ENCODE measurements around the gene ST3GAL2. TPM values are rescaled to one million over a fixed set of nuclear protein-coding genes. Genes with fewer than 3 reads are reported as not detected.
"Not testable (repeated sequence)": the region's sequence is repeated elsewhere in the genome, so short reads cannot be mapped to it uniquely, and the experiment has no call there.

ST3GAL2 gene
- total RNA-seq, 2 experiments from 2014 or later: 16.7 to 17.3 TPM

GRCh38 chr16:70398177-70398743 lies 40.6 kb downstream of the ST3GAL2 start:
- no peak for DNase-seq
- ChIA-PET CTCF (interaction anchor here (0.6 kb wide), 1 partner anchor 1302 kb away, joined by 3 read pairs; no protein-coding TSS in a partner anchor), POLR2A (no interaction called here)
- H3K4me3 Mint-ChIP-seq: no peak overlapping the region
- intact Hi-C loops (cut with micrococcal nuclease): no loop called here
- H3K36me3 Mint-ChIP-seq: no peaks in the 10 kb centered on the region
- H3K4me1 Mint-ChIP-seq (ENCODE audit: low read depth): peaks cover 5% of the 10 kb centered on the region
- no peaks in the 10 kb centered on the region for H3K27me3 Mint-ChIP-seq
- H3K27ac Mint-ChIP-seq: no peak overlapping the region
- H3K9me3 Mint-ChIP-seq: no peaks in the 10 kb centered on the region

- Mint-ChIP-seq H3K27ac (no peak overlapping the region), H3K4me1 (ENCODE audit: low read depth) (no peaks in the 10 kb centered on the region), H3K4me3 (no peak overlapping the region), H3K36me3 (no peaks in the 10 kb centered on the region), H3K9me3 (no peaks in the 10 kb centered on the region), H3K27me3 (no peaks in the 10 kb centered on the region)
- POLR2A ChIA-PET: interaction anchor here (0.6 to 0.7 kb wide), 2 partner anchors 15 to 105 kb away, joined by 3 read pairs; no protein-coding TSS in a partner anchor
- intact Hi-C loops (cut with micrococcal nuclease): no loop called here
- CTCF ChIA-PET: interaction anchor here (0.7 to 1.3 kb wide), 4 partner anchors 10 to 80 kb away, joined by 3 to 4 read pairs (median 3); no protein-coding TSS in a partner anchor
- DNase-seq: no peak
Observed at GRCh38 chr16:70396246-70396904, 42.5 kb downstream of the ST3GAL2 start.

- POLR2A ChIA-PET: no interaction called here
Observed at GRCh38 chr16:70395345-70395901, 43.5 kb downstream of the ST3GAL2 start.

GRCh38 chr16:70394853-70395252 lies 44.0 kb downstream of the ST3GAL2 start:
- intact Hi-C loops (cut with micrococcal nuclease): no loop called here
- Mint-ChIP-seq H3K4me3 (no peak overlapping the region), H3K36me3 (no peaks in the 10 kb centered on the region), H3K27me3 (no peaks in the 10 kb centered on the region), H3K4me1 (ENCODE audit: low read depth) (no peaks in the 10 kb centered on the region), H3K27ac (no peak overlapping the region), H3K9me3 (no peaks in the 10 kb centered on the region)
- DNase-seq: no peak
- ChIA-PET POLR2A (interaction anchor here (0.6 kb wide), 1 partner anchor 74 kb away, joined by 3 read pairs; no protein-coding TSS in a partner anchor), CTCF (interaction anchor here (0.6 to 1.6 kb wide), 10 partner anchors 14 to 1612 kb away, joined by 3 to 10 read pairs (median 3); no protein-coding TSS in a partner anchor)

More at GRCh38 chr16:70395345-70395901, 43.5 kb downstream of the ST3GAL2 start:
- H3K27me3 Mint-ChIP-seq: no peaks in the 10 kb centered on the region
- H3K36me3 Mint-ChIP-seq: no peaks in the 10 kb centered on the region
- no peak overlapping the region for H3K27ac Mint-ChIP-seq
- intact Hi-C loops (cut with micrococcal nuclease): no loop called here
- CTCF ChIA-PET: interaction anchor here (1.3 to 1.6 kb wide), 3 partner anchors 15 to 81 kb away, joined by 3 to 10 read pairs (median 4); no protein-coding TSS in a partner anchor
- H3K9me3 Mint-ChIP-seq: no peaks in the 10 kb centered on the region
- peak; percentile 78 for DNase-seq
- H3K4me3 Mint-ChIP-seq: no peak overlapping the region
- no peaks in the 10 kb centered on the region for H3K4me1 Mint-ChIP-seq (ENCODE audit: low read depth)

GRCh38 chr16:70393662-70394061 lies 45.2 kb downstream of the ST3GAL2 start:
- no peaks in the 10 kb centered on the region for H3K4me1 Mint-ChIP-seq (ENCODE audit: low read depth)
- intact Hi-C loops (cut with micrococcal nuclease): no loop called here
- H3K36me3 Mint-ChIP-seq: no peaks in the 10 kb centered on the region
- no peak overlapping the region for H3K4me3 Mint-ChIP-seq
- no peak for DNase-seq
- no peaks in the 10 kb centered on the region for H3K9me3 Mint-ChIP-seq
- ChIA-PET CTCF (interaction anchor here (0.8 to 1.6 kb wide), 5 partner anchors 12 to 188 kb away, joined by 3 to 4 read pairs (median 3); no protein-coding TSS in a partner anchor), POLR2A (interaction anchor here (0.6 to 1.6 kb wide), 4 partner anchors 10 to 261 kb away, joined by 3 to 4 read pairs (median 3); no protein-coding TSS in a partner anchor)
- no peaks in the 10 kb centered on the region for H3K27me3 Mint-ChIP-seq
- no peak overlapping the region for H3K27ac Mint-ChIP-seq

GRCh38 chr16:70392606-70393005 lies 46.3 kb downstream of the ST3GAL2 start:
- Mint-ChIP-seq H3K4me3 (no peak overlapping the region), H3K27ac (no peak overlapping the region), H3K9me3 (no peaks in the 10 kb centered on the region), H3K27me3 (no peaks in the 10 kb centered on the region), H3K4me1 (ENCODE audit: low read depth) (no peaks in the 10 kb centered on the region), H3K36me3 (no peaks in the 10 kb centered on the region)
- DNase-seq: no peak
- ChIA-PET CTCF (interaction anchor here (0.9 to 1.4 kb wide), 2 partner anchors 64 to 260 kb away, joined by 3 to 4 read pairs; no protein-coding TSS in a partner anchor), POLR2A (no interaction called here)
- intact Hi-C loops (cut with micrococcal nuclease): no loop called here

- CTCF ChIA-PET: interaction anchor here (0.9 to 1.4 kb wide), 2 partner anchors 64 to 261 kb away, joined by 3 to 4 read pairs; no protein-coding TSS in a partner anchor
- Mint-ChIP-seq H3K4me3 (no peak overlapping the region), H3K27ac (no peak overlapping the region), H3K27me3 (no peaks in the 10 kb centered on the region), H3K9me3 (no peaks in the 10 kb centered on the region), H3K36me3 (no peaks in the 10 kb centered on the region), H3K4me1 (ENCODE audit: low read depth) (no peaks in the 10 kb centered on the region)
- intact Hi-C loops (cut with micrococcal nuclease): no loop called here
- POLR2A ChIA-PET: no interaction called here
- no peak for DNase-seq
Observed at GRCh38 chr16:70391881-70392481, 46.9 kb downstream of the ST3GAL2 start.

- H3K9me3 Mint-ChIP-seq: no peaks in the 10 kb centered on the region
- no peak for DNase-seq
- no peaks in the 10 kb centered on the region for H3K27me3 Mint-ChIP-seq
- H3K4me1 Mint-ChIP-seq (ENCODE audit: low read depth): no peaks in the 10 kb centered on the region
- intact Hi-C loops (cut with micrococcal nuclease): no loop called here
- no peaks in the 10 kb centered on the region for H3K36me3 Mint-ChIP-seq
- ChIA-PET POLR2A (no interaction called here), CTCF (interaction anchor here (1.4 kb wide), 1 partner anchor 65 kb away, joined by 4 read pairs; no protein-coding TSS in a partner anchor)
- no peak overlapping the region for H3K4me3 Mint-ChIP-seq
- no peak overlapping the region for H3K27ac Mint-ChIP-seq
Observed at GRCh38 chr16:70391446-70391845, 47.5 kb downstream of the ST3GAL2 start.

- intact Hi-C loops (cut with micrococcal nuclease): no loop called here
- no peaks in the 10 kb centered on the region for H3K27me3 Mint-ChIP-seq
- POLR2A ChIA-PET: no interaction called here
- no peak for DNase-seq
- no peaks in the 10 kb centered on the region for H3K4me1 Mint-ChIP-seq (ENCODE audit: low read depth)
- H3K27ac Mint-ChIP-seq: no peak overlapping the region
- no peak overlapping the region for H3K4me3 Mint-ChIP-seq
- no peaks in the 10 kb centered on the region for H3K9me3 Mint-ChIP-seq
- CTCF ChIA-PET: no interaction called here
- H3K36me3 Mint-ChIP-seq: no peaks in the 10 kb centered on the region
Observed at GRCh38 chr16:70390774-70391173, 48.1 kb downstream of the ST3GAL2 start.

GRCh38 chr16:70388006-70388680 lies 50.8 kb downstream of the ST3GAL2 start:
- no peak for DNase-seq
- CTCF ChIA-PET: no interaction called here
- Mint-ChIP-seq H3K9me3 (no peaks in the 10 kb centered on the region), H3K4me3 (no peak overlapping the region), H3K27me3 (no peaks in the 10 kb centered on the region), H3K4me1 (ENCODE audit: low read depth) (no peaks in the 10 kb centered on the region), H3K36me3 (no peaks in the 10 kb centered on the region), H3K27ac (no peak overlapping the region)
- intact Hi-C loops (cut with micrococcal nuclease): no loop called here
- POLR2A ChIA-PET: interaction anchor here (0.6 kb wide), 1 partner anchor 133 kb away, joined by 4 read pairs; no protein-coding TSS in a partner anchor

- intact Hi-C loops (cut with micrococcal nuclease); CTCF ChIA-PET; POLR2A ChIA-PET; H3K4me1 Mint-ChIP-seq (ENCODE audit: low read depth); DNase-seq; H3K36me3 Mint-ChIP-seq; H3K27me3 Mint-ChIP-seq; H3K4me3 Mint-ChIP-seq; H3K27ac Mint-ChIP-seq; H3K9me3 Mint-ChIP-seq: not testable (repeated sequence)
Observed at GRCh38 chr16:70386289-70386986, 52.5 kb downstream of the ST3GAL2 start.
